GM13976 (cell line): Measurements from ENCODE around the gene PPA1.
A peak's percentile ranks its signal among the peaks of the same experiment; 100 is the strongest.

Source experiments
- DNase-seq: peaks from one replicate; pipeline ENCODE4 v3.0.0; 2012; ENCODE audit warnings: low spot score
- CTCF ChIP-seq: IDR thresholded peaks from 2 replicates; pipeline ENCODE4 v1.5.1; 2012; ENCODE audit warnings: borderline replicate concordance, mild to moderate bottlenecking; ENCODE audit not compliant: insufficient read depth; ENCODE audit errors: extremely low read depth, missing control alignments, control extremely low read depth
- in situ Hi-C: fragments of 300-500 bp; cut with MboI; formaldehyde crosslinking; loops from one replicate; pipeline ENCODE4 v1.12.0; 2022; ENCODE audit warnings: low sequenced_read_pairs, mixed read lengths, inconsistent platforms; ENCODE audit not compliant: unreplicated experiment

Gene PPA1

DNA sequence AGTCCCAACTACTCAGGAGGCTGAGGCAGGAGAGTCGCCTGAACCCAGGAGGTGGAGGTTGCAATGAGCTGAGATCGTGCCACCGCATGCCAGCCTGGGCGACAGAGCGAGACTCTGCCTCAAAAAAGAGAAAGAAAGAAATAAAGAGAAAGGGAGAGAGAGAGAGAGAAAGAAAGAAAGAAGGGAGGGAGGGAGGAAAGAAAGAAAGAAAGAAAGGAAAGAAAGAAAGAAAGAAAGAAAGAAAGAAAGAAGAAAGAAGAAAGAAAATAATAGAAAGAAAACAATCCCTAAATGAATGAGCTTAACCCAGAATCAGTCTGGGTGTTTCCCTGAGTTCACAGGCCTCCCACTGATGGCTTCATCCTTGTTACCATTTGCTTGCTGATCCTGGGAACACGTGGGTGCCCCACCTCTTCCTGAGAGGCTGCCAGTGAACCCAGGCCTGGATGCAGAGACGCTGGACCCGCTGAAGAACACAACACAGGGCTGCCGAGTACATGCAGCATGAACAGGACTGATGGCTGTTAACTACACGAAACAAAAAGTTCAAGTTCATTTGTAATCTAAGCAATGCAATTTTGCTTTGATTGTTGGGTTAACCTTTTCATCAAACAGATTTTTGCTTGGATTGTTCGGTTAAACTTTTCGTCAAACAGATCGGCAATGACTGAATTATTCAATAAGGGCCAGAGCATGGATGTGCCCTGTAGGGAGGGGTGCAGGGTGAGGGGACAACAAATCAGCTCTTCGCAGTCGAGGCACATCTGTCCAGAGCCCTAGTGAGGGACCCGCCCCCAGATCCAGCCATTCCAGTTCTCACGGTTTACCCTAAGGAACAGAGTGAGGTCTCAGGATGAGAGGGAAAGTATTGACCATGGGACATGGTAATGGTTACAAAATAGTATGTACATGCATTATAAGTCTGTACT, 39.0 kb upstream of the PPA1 start:
- no peak for DNase-seq
- TF ChIP-seq CTCF: no peak
- in situ Hi-C loops: loop anchor here (5.0 kb wide), 1 partner anchor 90 kb away; no protein-coding TSS in a partner anchor

GRCh38 chr10:70270952-70271351, 37.7 kb upstream of the PPA1 start:
- in situ Hi-C loops: loop anchor here (5.0 kb wide), 1 partner anchor 91 kb away; no protein-coding TSS in a partner anchor
- TF ChIP-seq CTCF: no peak
- no peak for DNase-seq

DNA sequence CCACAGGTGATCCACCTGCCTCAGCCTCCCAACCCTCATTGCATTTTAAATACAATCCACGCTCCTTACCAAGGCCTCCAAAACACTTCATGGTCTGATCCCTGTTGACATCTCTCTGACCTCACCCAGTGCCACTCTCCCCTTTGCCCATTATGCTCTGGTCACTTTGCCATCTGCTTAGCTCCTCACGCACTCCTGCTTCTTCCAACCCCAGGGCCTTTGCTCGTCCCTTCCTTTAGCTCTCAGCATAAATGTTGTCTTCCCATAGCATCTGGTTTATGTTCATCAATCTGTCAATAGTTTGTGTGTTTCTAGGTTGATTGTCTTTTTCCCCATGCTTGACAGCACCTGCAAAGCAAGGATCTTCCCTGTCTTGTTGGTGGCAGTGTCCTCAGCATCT, 36.5 kb upstream of the PPA1 start:
- TF ChIP-seq CTCF: no peak
- no peak for DNase-seq
- in situ Hi-C loops: loop anchor here (5.0 kb wide), 1 partner anchor 93 kb away; no protein-coding TSS in a partner anchor

DNA sequence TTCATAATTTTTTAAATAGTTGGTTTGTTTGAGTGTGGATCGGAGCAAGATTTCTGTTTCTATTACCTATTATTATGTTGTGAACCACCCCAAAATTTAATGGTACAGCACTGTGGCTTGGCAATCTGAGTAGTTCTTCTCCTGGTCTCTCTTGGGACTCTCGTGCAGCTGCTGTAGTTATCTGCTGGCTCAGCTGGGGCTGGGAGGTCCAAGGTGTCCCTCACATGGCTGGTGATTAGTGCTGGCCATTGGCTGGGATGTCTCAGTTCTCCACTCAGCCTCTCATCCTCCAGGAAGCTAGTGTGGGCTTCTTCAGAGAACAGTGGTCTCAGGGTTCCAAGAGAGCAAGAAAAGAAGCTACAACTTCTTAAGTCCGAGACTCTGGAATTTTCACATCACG, 35.1 kb upstream of the PPA1 start:
- in situ Hi-C loops: no loop called here

DNA sequence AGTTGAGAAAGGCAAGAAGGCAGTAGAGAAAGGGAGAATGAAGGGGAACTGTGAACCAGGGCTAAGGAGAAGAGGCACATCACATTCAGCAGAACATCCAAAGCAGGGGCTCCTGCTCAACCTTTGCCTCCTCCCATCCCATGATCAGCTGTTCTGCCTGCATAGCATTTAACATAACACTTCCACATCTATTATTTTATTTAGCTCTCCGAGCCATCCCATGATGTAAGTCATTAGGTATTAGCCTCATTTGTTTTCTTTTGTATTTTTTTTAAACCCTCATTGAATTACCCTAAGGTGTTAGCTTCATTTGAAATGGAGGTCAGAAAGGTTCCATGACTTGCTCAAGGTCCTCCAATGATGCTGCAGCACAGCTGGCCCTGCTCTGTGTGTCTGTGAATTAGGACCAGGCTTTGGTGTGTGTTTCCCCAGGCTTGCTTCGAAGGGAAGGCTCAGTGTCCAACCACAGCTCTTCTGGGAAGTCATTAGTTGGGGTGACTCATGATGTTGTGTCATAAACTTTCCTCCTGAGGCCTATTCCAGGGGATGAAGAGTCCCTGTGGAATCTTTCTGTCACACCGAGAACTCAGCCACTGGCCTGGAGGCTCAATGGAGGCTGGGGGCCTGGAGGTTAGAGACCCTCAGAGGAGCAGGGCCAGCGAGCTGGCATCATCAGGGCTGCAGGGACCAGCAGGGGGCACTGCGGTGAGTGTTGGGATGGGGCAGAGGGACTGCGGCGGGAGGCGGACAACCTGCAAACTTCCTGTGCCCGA, 34.1 kb upstream of the PPA1 start:
- in situ Hi-C loops: no loop called here
- no peak for DNase-seq
- peak; percentile 56 for TF ChIP-seq CTCF

More for the DNA sequence above, 35.1 kb upstream of the PPA1 start:
- no peak for DNase-seq
- no peak for TF ChIP-seq CTCF

DNA sequence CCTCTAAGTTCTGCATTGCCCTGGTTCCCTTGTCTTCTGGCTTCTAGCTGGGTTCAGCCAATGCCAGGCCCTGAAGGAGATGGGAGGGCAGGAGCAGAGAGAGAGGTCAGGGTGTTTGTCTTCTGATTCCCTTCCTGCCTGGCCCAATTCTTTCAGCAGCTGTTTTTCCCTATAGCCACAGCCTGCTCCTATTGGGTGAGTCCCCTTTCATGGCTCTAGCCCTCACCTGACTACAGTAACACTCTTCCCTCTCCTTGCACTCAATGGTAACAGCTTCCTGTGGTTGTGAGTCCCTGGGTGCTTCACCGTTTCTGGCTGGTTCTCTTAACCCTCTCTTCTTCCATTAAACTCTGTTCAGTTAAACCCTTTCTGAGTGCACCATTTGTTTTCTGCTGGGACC, 33.5 kb upstream of the PPA1 start:
- no peak for DNase-seq
- in situ Hi-C loops: no loop called here
- TF ChIP-seq CTCF: no peak
